Liver (tissue), 3 donors: ENCODE measurements around the gene MYO5C.

ENCODE experiments used
- CTCF ChIP-seq: fragments of 150-350 bp; IDR thresholded peaks from 2 replicates; pipeline ENCODE4 v1.5.1; 2017; ENCODE audit warnings: improper control_type of control experiment, low read depth, low read length; ENCODE audit not compliant: missing input control
- EGR1 ChIP-seq, 2 donors: IDR thresholded peaks; 2 replicates each; pipeline ENCODE4 v1.6.1; 2016 to 2018; ENCODE audit warnings: antibody characterized with exemption in 2 of 2, low read depth in 2 of 2
- MAX ChIP-seq: IDR thresholded peaks from 2 replicates; pipeline ENCODE4 v1.6.1; 2016; ENCODE audit warnings: antibody characterized with exemption
- REST ChIP-seq: IDR thresholded peaks from 2 replicates; pipeline ENCODE4 v1.6.1; 2016; ENCODE audit warnings: antibody characterized with exemption, mild to moderate bottlenecking
- TF ChIP-seq, protein P1 (sequence below): IDR thresholded peaks from 2 replicates; pipeline ENCODE4 v1.6.1; 2016; ENCODE audit warnings: antibody characterized with exemption
- donor health status: healthy.
- donor health status: healthy.

GRCh38 chr15:52171386-52171785 lies 124.2 kb downstream of the MYO5C start:
- TF ChIP-seq EGR1 (IDR thresholded peaks at IDR 0.05; ENCODE audit: low read depth in 2 of 2) = no peak
- no peak for TF ChIP-seq CTCF
- no peak for TF ChIP-seq MAX
- TF ChIP-seq, protein P1, sequence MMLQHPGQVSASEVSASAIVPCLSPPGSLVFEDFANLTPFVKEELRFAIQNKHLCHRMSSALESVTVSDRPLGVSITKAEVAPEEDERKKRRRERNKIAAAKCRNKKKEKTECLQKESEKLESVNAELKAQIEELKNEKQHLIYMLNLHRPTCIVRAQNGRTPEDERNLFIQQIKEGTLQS = no peak
- no peak for TF ChIP-seq REST
